ENCODE results near the gene HORMAD2. TPM values are rescaled to one million over a fixed set of nuclear protein-coding genes. Genes with fewer than 3 reads are reported as not detected.

Gene HORMAD2
- total RNA-seq, 4 donors from 2014 or later = not detected

- intact Hi-C loops (cut with DNase I; ENCODE audit: low total_unique reads) (no loop called here), in situ Hi-C loops (cut with MboI; ENCODE audit: low sequenced_read_pairs in 4 of 4) (no loop called here)
- Histone ChIP-seq H3K27me3 (peaks cover 0 to 8% (median 4%) of the 10 kb centered on the region in 3 donors), H3K27ac (no peak overlapping the region), H3K36me3 (no peaks in the 10 kb centered on the region), H3K9me3 (no peaks in the 10 kb centered on the region), H3K4me3 (no peak overlapping the region), H3K4me1 (no peaks in the 10 kb centered on the region)
- no peak for ATAC-seq
- no peak for TF ChIP-seq CTCF (IDR thresholded peaks at IDR 0.05 in 4 of 5, conservative IDR thresholded peaks at IDR 0.05 in 1 of 5)
- no peak for TF ChIP-seq POLR2A (IDR thresholded peaks at IDR 0.05)
- no peak for DNase-seq
Observed at GRCh38 chr22:30169002-30169401, 88.7 kb downstream of the HORMAD2 start.

GRCh38 chr22:30170129-30170528 lies 89.9 kb downstream of the HORMAD2 start:
- H3K4me3 ChIP-seq = no peak overlapping the region
- H3K4me1 ChIP-seq = no peaks in the 10 kb centered on the region
- in situ Hi-C loops (cut with MboI; ENCODE audit: low sequenced_read_pairs in 4 of 4) = no loop called here
- H3K27me3 ChIP-seq = peaks cover 0 to 8% (median 4%) of the 10 kb centered on the region in 3 donors
- no peak for TF ChIP-seq CTCF (IDR thresholded peaks at IDR 0.05 in 4 of 5, conservative IDR thresholded peaks at IDR 0.05 in 1 of 5)
- no peak for TF ChIP-seq POLR2A (IDR thresholded peaks at IDR 0.05)
- H3K27ac ChIP-seq = no peak overlapping the region
- DNase-seq (no peak), ATAC-seq (no peak)
- no peaks in the 10 kb centered on the region for H3K36me3 ChIP-seq
- no peaks in the 10 kb centered on the region for H3K9me3 ChIP-seq
- intact Hi-C loops (cut with DNase I; ENCODE audit: low total_unique reads) = no loop called here

- in situ Hi-C loops (cut with MboI; ENCODE audit: low sequenced_read_pairs in 4 of 4) (no loop called here), intact Hi-C loops (cut with DNase I; ENCODE audit: low total_unique reads) (no loop called here)
- ATAC-seq = no peak
Observed at GRCh38 chr22:30171008-30171407, 90.7 kb downstream of the HORMAD2 start.

DNA sequence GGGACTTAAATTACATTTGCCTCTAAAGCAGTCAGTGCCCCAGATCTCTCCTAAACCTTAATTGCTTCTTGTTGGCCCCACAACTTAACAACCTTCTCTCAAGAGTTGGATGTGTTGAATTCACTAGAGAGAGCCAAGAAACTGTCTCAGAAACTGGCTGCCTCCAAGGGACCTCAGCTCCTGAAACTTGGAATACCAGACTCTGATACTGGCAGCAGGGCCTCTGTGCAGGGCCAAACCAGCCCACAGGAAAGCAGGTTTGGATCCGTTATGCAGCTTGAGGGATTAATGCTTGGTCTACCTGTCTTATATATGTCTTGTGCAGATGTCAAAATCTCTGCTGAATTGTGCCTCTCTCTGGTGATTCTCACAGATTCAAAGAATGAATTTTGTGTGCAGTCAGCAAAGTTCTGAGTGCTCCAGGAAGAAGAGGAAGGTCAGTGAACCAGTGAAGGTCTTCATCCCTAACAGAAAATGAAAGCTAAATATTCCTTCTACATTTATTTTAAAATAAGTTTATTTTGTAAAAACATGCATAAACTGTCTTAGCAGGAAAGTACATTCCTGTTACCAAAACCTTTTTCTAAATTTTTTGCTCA lies 95.5 kb downstream of the HORMAD2 start:
- in situ Hi-C loops (cut with MboI; ENCODE audit: low sequenced_read_pairs in 4 of 4) (no loop called here), intact Hi-C loops (cut with DNase I; ENCODE audit: low total_unique reads) (no loop called here)
- TF ChIP-seq POLR2A (IDR thresholded peaks at IDR 0.05) = no peak
- no peak for TF ChIP-seq CTCF (IDR thresholded peaks at IDR 0.05 in 4 of 5, conservative IDR thresholded peaks at IDR 0.05 in 1 of 5)

More at GRCh38 chr22:30171008-30171407, 90.7 kb downstream of the HORMAD2 start:
- Histone ChIP-seq H3K4me1 (no peaks in the 10 kb centered on the region), H3K27ac (no peak overlapping the region), H3K27me3 (peaks cover 0 to 8% (median 4%) of the 10 kb centered on the region in 3 donors), H3K36me3 (no peaks in the 10 kb centered on the region), H3K4me3 (no peak overlapping the region), H3K9me3 (no peaks in the 10 kb centered on the region)
- no peak for DNase-seq
- TF ChIP-seq POLR2A (IDR thresholded peaks at IDR 0.05) (no peak), CTCF (IDR thresholded peaks at IDR 0.05 in 4 of 5, conservative IDR thresholded peaks at IDR 0.05 in 1 of 5) (no peak)

GRCh38 chr22:30176431-30176830 lies 96.2 kb downstream of the HORMAD2 start:
- no peak overlapping the region for H3K4me3 ChIP-seq
- peaks cover 0 to under 1% (median 0%) of the 10 kb centered on the region in 3 donors for H3K27me3 ChIP-seq
- ATAC-seq (no peak), DNase-seq (no peak)
- no peaks in the 10 kb centered on the region for H3K9me3 ChIP-seq
- in situ Hi-C loops (cut with MboI; ENCODE audit: low sequenced_read_pairs in 4 of 4) (no loop called here), intact Hi-C loops (cut with DNase I; ENCODE audit: low total_unique reads) (no loop called here)
- no peak overlapping the region for H3K27ac ChIP-seq
- no peaks in the 10 kb centered on the region for H3K36me3 ChIP-seq
- TF ChIP-seq POLR2A (IDR thresholded peaks at IDR 0.05) (no peak), CTCF (IDR thresholded peaks at IDR 0.05 in 4 of 5, conservative IDR thresholded peaks at IDR 0.05 in 1 of 5) (no peak)
- no peaks in the 10 kb centered on the region for H3K4me1 ChIP-seq

More for the DNA sequence above, 95.5 kb downstream of the HORMAD2 start:
- ATAC-seq = no peak
- Histone ChIP-seq H3K4me1 (no peaks in the 10 kb centered on the region), H3K27ac (no peak overlapping the region), H3K36me3 (no peaks in the 10 kb centered on the region), H3K4me3 (no peak overlapping the region), H3K27me3 (no peaks in the 10 kb centered on the region), H3K9me3 (no peaks in the 10 kb centered on the region)
- no peak for DNase-seq

All from gastrocnemius medialis (tissue), 4 donors.